Gastrocnemius medialis (tissue), 4 donors: ENCODE measurements around the gene PSMD13.
"Not testable (repeated sequence)": the region's sequence is repeated elsewhere in the genome, so short reads cannot be mapped to it uniquely, and the experiment has no call there.

ENCODE experiments used
- POLR2A ChIP-seq, 2 donors: fragments of 450-650 bp; IDR thresholded peaks; one replicate each; pipeline ENCODE4 v1.6.1; 2017; ENCODE audit warnings: antibody characterized with exemption in 2 of 2, mild to moderate bottlenecking in 2 of 2, moderate library complexity in 2 of 2
- TF ChIP-seq, protein P1 (sequence below), 5 experiments: fragments of 450-650 bp in 3 of 5; fragments of 200-600 bp in 2 of 5; sonication (generic) in 2 of 5; IDR thresholded peaks in 4 of 5; conservative IDR thresholded peaks in 1 of 5; 1 replicate in 4 of 5; 2 replicates in 1 of 5; pipeline ENCODE4 v1.5.1; 2016 to 2019; ENCODE audit warnings: antibody characterized with exemption in 5 of 5, mild to moderate bottlenecking in 3 of 5, moderate library complexity in 3 of 5

DNA sequence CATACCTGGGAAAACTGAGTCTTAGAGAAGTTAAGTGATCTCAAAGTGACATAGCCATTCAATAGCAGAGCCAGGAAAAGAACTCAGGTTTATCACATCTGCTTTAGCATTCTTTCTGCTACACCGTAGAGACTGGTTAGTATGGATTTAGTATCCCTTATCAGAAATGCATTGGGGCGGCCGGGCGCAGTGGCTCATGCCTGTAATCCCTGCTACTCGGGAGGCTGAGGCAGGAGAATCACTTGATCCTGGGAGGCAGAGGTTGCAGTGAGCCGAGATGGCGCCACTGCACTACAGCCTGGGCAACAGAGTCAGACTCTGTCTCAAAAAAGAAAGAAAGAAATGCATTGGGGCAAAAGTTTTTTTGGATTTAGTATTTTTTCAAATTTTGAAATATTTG is 1.6 kb downstream of the PSMD13 start:
- TF ChIP-seq, protein P1, sequence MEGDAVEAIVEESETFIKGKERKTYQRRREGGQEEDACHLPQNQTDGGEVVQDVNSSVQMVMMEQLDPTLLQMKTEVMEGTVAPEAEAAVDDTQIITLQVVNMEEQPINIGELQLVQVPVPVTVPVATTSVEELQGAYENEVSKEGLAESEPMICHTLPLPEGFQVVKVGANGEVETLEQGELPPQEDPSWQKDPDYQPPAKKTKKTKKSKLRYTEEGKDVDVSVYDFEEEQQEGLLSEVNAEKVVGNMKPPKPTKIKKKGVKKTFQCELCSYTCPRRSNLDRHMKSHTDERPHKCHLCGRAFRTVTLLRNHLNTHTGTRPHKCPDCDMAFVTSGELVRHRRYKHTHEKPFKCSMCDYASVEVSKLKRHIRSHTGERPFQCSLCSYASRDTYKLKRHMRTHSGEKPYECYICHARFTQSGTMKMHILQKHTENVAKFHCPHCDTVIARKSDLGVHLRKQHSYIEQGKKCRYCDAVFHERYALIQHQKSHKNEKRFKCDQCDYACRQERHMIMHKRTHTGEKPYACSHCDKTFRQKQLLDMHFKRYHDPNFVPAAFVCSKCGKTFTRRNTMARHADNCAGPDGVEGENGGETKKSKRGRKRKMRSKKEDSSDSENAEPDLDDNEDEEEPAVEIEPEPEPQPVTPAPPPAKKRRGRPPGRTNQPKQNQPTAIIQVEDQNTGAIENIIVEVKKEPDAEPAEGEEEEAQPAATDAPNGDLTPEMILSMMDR (IDR thresholded peaks at IDR 0.05 in 4 of 5, conservative IDR thresholded peaks at IDR 0.05 in 1 of 5) = not testable (repeated sequence)
- not testable (repeated sequence) for TF ChIP-seq POLR2A (IDR thresholded peaks at IDR 0.05)
